GM12878 (cell line): ENCODE results near the gene EMSY. TPM values are rescaled to one million over a fixed set of nuclear protein-coding genes. Genes with fewer than 3 reads are reported as not detected.

Experiments
- ATAC-seq: fragments of 200-7000 bp; cut with Tn5 transposase; 3 replicates; pipeline ENCODE4 v1.9.1; 2020; ENCODE audit warnings: mild to moderate bottlenecking, moderate library complexity
- BruUV-seq: library from RNA; stranded (reverse); fragments of 400-500 nt; replicated peaks from 2 replicates; lab custom pipeline; 2021; lab: Mats Ljungman, UMichigan
- CTCF ChIA-PET: fragments of 300-600 bp; sonication (Branson Sonifier 250); formaldehyde crosslinking; extraction: SDS; loops from one replicate; lab custom pipeline; 2021; ENCODE audit warnings: inconsistent platforms; lab: Yijun Ruan, JAX
- POLR2A ChIA-PET: fragments of 350-600 bp; formaldehyde crosslinking; extraction: SDS; loops from one replicate; lab custom pipeline; 2021; ENCODE audit warnings: inconsistent platforms; lab: Charles Lee
- RAD21 ChIA-PET: fragments of 300-600 bp; sonication (Branson Sonifier 250); formaldehyde crosslinking; loops from one replicate; lab custom pipeline; 2023; ENCODE audit warnings: antibody characterized with exemption; ENCODE audit not compliant: unreplicated experiment; lab: Charles Lee
- SMC1A ChIA-PET: fragments of 300-600 bp; sonication (Branson Sonifier 250); formaldehyde crosslinking; loops from one replicate; lab custom pipeline; 2023; ENCODE audit not compliant: unreplicated experiment, uncharacterized antibody; lab: Charles Lee
- DNase-seq: peaks from one replicate; pipeline ENCODE4 v3.0.0-alpha.2; 2011; ENCODE audit warnings: low read depth, low spot score
- FAIRE-seq: peaks from 3 replicates; lab custom pipeline; 2011; peaks lifted over from hg19 to GRCh38; lab: Jason Lieb, UNC
- H2AFZ ChIP-seq: 2 replicates; pipeline ENCODE4 v1.6.0; 2011; ENCODE audit warnings: low read depth, low read length, control low read depth; ENCODE audit not compliant: control insufficient read depth
- H3K27ac ChIP-seq: 2 replicates; pipeline ENCODE4 v1.5.1; 2011; ENCODE audit warnings: control low read depth; ENCODE audit not compliant: control insufficient read depth, insufficient read depth
- H3K27me3 ChIP-seq, 2 experiments: replicated peaks in 1 of 2; 2 replicates each; pipeline versions ENCODE4 v1.6.0 to v1.6.1; 2011; ENCODE audit warnings: low read length in 1 of 2; ENCODE audit not compliant: control insufficient read depth in 2 of 2, insufficient read depth in 2 of 2
- H3K36me3 ChIP-seq, 2 experiments: 2 replicates each; pipeline ENCODE4 v1.5.1; 2011; ENCODE audit warnings: low read length in 1 of 2; ENCODE audit not compliant: control insufficient read depth in 2 of 2, insufficient read depth in 2 of 2
- H3K4me1 ChIP-seq: 2 replicates; pipeline ENCODE4 v1.6.1; 2011; ENCODE audit warnings: mild to moderate bottlenecking, low read length, moderate library complexity, mixed read lengths; ENCODE audit not compliant: control insufficient read depth, insufficient read depth
- H3K4me2 ChIP-seq: 2 replicates; pipeline ENCODE4 v1.6.0; 2011; ENCODE audit warnings: control low read depth; ENCODE audit not compliant: control insufficient read depth, insufficient read depth
- H3K4me3 ChIP-seq: fragments of 200-600 bp; sonication (generic); 2 replicates; pipeline ENCODE4 v1.5.1; 2016
- H3K79me2 ChIP-seq: 2 replicates; pipeline ENCODE4 v1.6.0; 2011; ENCODE audit warnings: low read length; ENCODE audit not compliant: control insufficient read depth, insufficient read depth
- H3K9ac ChIP-seq: 2 replicates; pipeline ENCODE4 v1.8.0; 2011; ENCODE audit warnings: low read length, control low read depth, mixed read lengths; ENCODE audit not compliant: control insufficient read depth, insufficient read depth
- H3K9me3 ChIP-seq: replicated peaks from 3 replicates; pipeline ENCODE4 v1.5.1; 2011; ENCODE audit warnings: mild to moderate bottlenecking, low read length; ENCODE audit not compliant: control insufficient read depth, insufficient read depth
- H4K20me1 ChIP-seq: 2 replicates; pipeline ENCODE4 v1.6.0; 2011; ENCODE audit not compliant: control insufficient read depth, insufficient read depth
- CUX1 ChIP-seq: IDR thresholded peaks from 2 replicates; pipeline ENCODE4 v1.6.1; 2012; ENCODE audit warnings: improper control_type of control experiment, low read depth, low read length; ENCODE audit not compliant: insufficient replicate concordance
- E2F4 ChIP-seq: IDR thresholded peaks from 2 replicates; pipeline ENCODE4 v1.6.1; 2012; ENCODE audit warnings: low read depth, low read length, improper control_type of control experiment
- E2F8 ChIP-seq: fragments of 450-650 bp; IDR thresholded peaks from 2 replicates; pipeline ENCODE4 v1.6.1; 2018; ENCODE audit warnings: mild to moderate bottlenecking, low read depth, moderate library complexity; ENCODE audit not compliant: partially characterized antibody
- EP300 ChIP-seq, 2 experiments: fragments of 150-350 bp in 1 of 2; IDR thresholded peaks; 2 replicates each; pipeline ENCODE4 v1.6.1; 2011 to 2012; ENCODE audit warnings: low read depth in 2 of 2, low read length in 2 of 2, borderline replicate concordance in 1 of 2, improper control_type of control experiment in 1 of 2, inconsistent platforms in 1 of 2; ENCODE audit not compliant: control insufficient read depth in 1 of 2
- MEF2B ChIP-seq: fragments of 450-650 bp; IDR thresholded peaks from 2 replicates; pipeline ENCODE4 v1.6.1; 2018; ENCODE audit warnings: mild to moderate bottlenecking, moderate library complexity; ENCODE audit not compliant: partially characterized antibody, poor library complexity, severe bottlenecking
- PKNOX1 ChIP-seq: fragments of 450-650 bp; IDR thresholded peaks from 2 replicates; pipeline ENCODE4 v1.6.1; 2016; ENCODE audit warnings: mild to moderate bottlenecking
- RBBP5 ChIP-seq: fragments of 200-600 bp; sonication (generic); conservative IDR thresholded peaks from 2 replicates; pipeline ENCODE4 v1.6.1; 2016
- SIX5 ChIP-seq: IDR thresholded peaks from 2 replicates; pipeline ENCODE4 v1.6.1; 2011; ENCODE audit warnings: mild to moderate bottlenecking, low read depth, low read length, moderate library complexity; ENCODE audit not compliant: severe bottlenecking
- SUZ12 ChIP-seq: fragments of 200-600 bp; sonication (generic); IDR thresholded peaks from one replicate; pipeline ENCODE4 v1.6.1; 2018; ENCODE audit warnings: antibody characterized with exemption, mild to moderate bottlenecking; ENCODE audit not compliant: unreplicated experiment
- TCF3 ChIP-seq: IDR thresholded peaks from 2 replicates; pipeline ENCODE4 v1.6.1; 2012; ENCODE audit warnings: low read depth, mild to moderate bottlenecking, low read length, borderline replicate concordance; ENCODE audit not compliant: insufficient read depth
- TCF7 ChIP-seq: IDR thresholded peaks from 2 replicates; pipeline ENCODE4 v1.6.1; 2014; ENCODE audit warnings: antibody characterized with exemption, borderline replicate concordance
- WRNIP1 ChIP-seq: IDR thresholded peaks from 2 replicates; pipeline ENCODE4 v1.6.1; 2011; ENCODE audit warnings: low read depth, low read length, improper control_type of control experiment, borderline replicate concordance
- ZNF622 ChIP-seq: fragments of 450-650 bp; IDR thresholded peaks from 2 replicates; pipeline ENCODE4 v1.6.1; 2017; ENCODE audit warnings: mild to moderate bottlenecking, inconsistent platforms
- ZSCAN29 ChIP-seq: fragments of 450-650 bp; IDR thresholded peaks from 2 replicates; pipeline ENCODE4 v1.6.1; 2017; ENCODE audit warnings: mild to moderate bottlenecking, moderate library complexity
- WGBS: methylation state at CpG from one replicate; pipeline ENCODE4 v1.1.6; 2016; ENCODE audit warnings: low lambda C conversion rate; ENCODE audit not compliant: insufficient replicate concordance, insufficient coverage; ENCODE audit errors: missing lambda C conversion rate; 5-methylcytosine and 5-hydroxymethylcytosine counted together
- in situ Hi-C: fragments of 300-500 bp; cut with MboI; formaldehyde crosslinking; loops from 9 replicates; pipeline ENCODE4 v1.14.3; 2018; ENCODE audit warnings: mixed read lengths
- intact Hi-C: fragments of 100-400 bp; cut with micrococcal nuclease; formaldehyde crosslinking; loops from one replicate; pipeline ENCODE4 v1.14.2; 2022; ENCODE audit not compliant: unreplicated experiment
- polyA plus RNA-seq, 11 experiments: library from polyadenylated mRNA; depleted of rRNA in 4 of 11; unstranded in 6 of 11; stranded (reverse) in 5 of 11; fragments of >200 nt; fragmentation: Nextera tagmentation in 4 of 11; fragmentation: Illumina TruSeq in 1 of 11; extraction: Ambion mirVana in 4 of 11; extraction: Trizol in 1 of 11; gene quantifications; 1 replicate in 1 of 11; 2 replicates in 10 of 11; pipeline versions ENCODE4 v1.2.1 to v1.2.3, GENCODE V29; 2011 to 2016; ENCODE audit warnings: inconsistent platforms in 2 of 11, missing spikeins in 2 of 11, low read depth in 1 of 11
- total RNA-seq, 4 experiments: library from RNA; depleted of rRNA in 3 of 4; stranded (reverse); fragments of >200 nt in 3 of 4; fragmentation: Illumina TruSeq in 1 of 4; extraction: Trizol in 1 of 4; gene quantifications; 2 replicates each; pipeline versions ENCODE4 v1.2.1 to v1.2.3, GENCODE V29; 2013 to 2021

Gene EMSY
- total and polyA plus RNA-seq, 10 of the 15 experiments (the other 5 are each of a cell fraction or from before 2014, with no cell fraction given): 9.3 to 26.9 (median 13.0) TPM

GRCh38 chr11:76550781-76551180, 106.0 kb downstream of the EMSY start:
- Histone ChIP-seq H3K4me2 (no peak overlapping the region), H3K27ac (no peak overlapping the region), H4K20me1 (no peaks in the 10 kb centered on the region), H3K9me3 (no peaks in the 10 kb centered on the region), H2AFZ (no peak overlapping the region), H3K36me3 (no peaks in the 10 kb centered on the region; a peak in 1 of 4 replicates), H3K79me2 (no peaks in the 10 kb centered on the region), H3K4me1 (no peaks in the 10 kb centered on the region), H3K4me3 (no peak overlapping the region), H3K9ac (no peak overlapping the region), H3K27me3 (no peaks in the 10 kb centered on the region)
- ChIA-PET RAD21 (no interaction called here), POLR2A (no interaction called here), SMC1A (interaction anchor here (0.6 to 1.3 kb wide), 2 partner anchors 11 to 129 kb away, joined by 3 read pairs; no protein-coding TSS in a partner anchor), CTCF (interaction anchor here (0.6 kb wide), 1 partner anchor 116 kb away, joined by 3 read pairs; no protein-coding TSS in a partner anchor)
- no peak for ATAC-seq
- intact Hi-C loops: no loop called here
- FAIRE-seq: no peak
- in situ Hi-C loops: no loop called here
- WGBS: 92% methylated on average over 7 of the region's 7 CpGs
- DNase-seq: no peak
- BruUV-seq: no TSS peak
- TF ChIP-seq E2F4 (no peak), EP300 (IDR thresholded peaks at IDR 0.05; ENCODE audit: borderline replicate concordance in 1 of 2, control insufficient read depth in 1 of 2, low read depth in 2 of 2, low read length in 2 of 2) (no peak), TCF3 (no peak), RBBP5 (no peak), E2F8 (no peak), TCF7 (no peak), WRNIP1 (no peak), ZSCAN29 (no peak), ZNF622 (no peak), CUX1 (no peak), MEF2B (no peak), SIX5 (no peak), SUZ12 (no peak), PKNOX1 (no peak)
